IPS-20b (cell line): ENCODE data around the gene COL4A1.

Source experiments
- H3K27ac ChIP-seq: one replicate; pipeline ENCODE4 v1.5.1; 2013; ENCODE audit warnings: low read length
- H3K27me3 ChIP-seq: 2 replicates; pipeline ENCODE4 v1.6.1; 2013; ENCODE audit warnings: mild to moderate bottlenecking, low read length, inconsistent platforms; ENCODE audit not compliant: insufficient read depth
- H3K36me3 ChIP-seq: 2 replicates; pipeline ENCODE4 v1.6.1; 2013; ENCODE audit warnings: low read depth, mild to moderate bottlenecking, inconsistent platforms, low read length, moderate library complexity; ENCODE audit not compliant: insufficient read depth
- H3K4me1 ChIP-seq: 2 replicates; pipeline ENCODE4 v1.6.1; 2013; ENCODE audit warnings: mild to moderate bottlenecking, control low read depth, inconsistent platforms, low read length, moderate library complexity; ENCODE audit not compliant: insufficient read depth
- H3K4me3 ChIP-seq: 2 replicates; pipeline ENCODE4 v1.5.1; 2013; ENCODE audit warnings: mild to moderate bottlenecking, low read length, inconsistent platforms
- H3K9ac ChIP-seq: 2 replicates; pipeline ENCODE4 v1.6.1; 2013; ENCODE audit warnings: low read depth, mild to moderate bottlenecking, inconsistent platforms, low read length, moderate library complexity
- H3K9me3 ChIP-seq: 2 replicates; pipeline ENCODE4 v1.6.1; 2013; ENCODE audit warnings: mild to moderate bottlenecking, low read depth, low read length, inconsistent platforms; ENCODE audit not compliant: insufficient read depth

COL4A1 gene

DNA sequence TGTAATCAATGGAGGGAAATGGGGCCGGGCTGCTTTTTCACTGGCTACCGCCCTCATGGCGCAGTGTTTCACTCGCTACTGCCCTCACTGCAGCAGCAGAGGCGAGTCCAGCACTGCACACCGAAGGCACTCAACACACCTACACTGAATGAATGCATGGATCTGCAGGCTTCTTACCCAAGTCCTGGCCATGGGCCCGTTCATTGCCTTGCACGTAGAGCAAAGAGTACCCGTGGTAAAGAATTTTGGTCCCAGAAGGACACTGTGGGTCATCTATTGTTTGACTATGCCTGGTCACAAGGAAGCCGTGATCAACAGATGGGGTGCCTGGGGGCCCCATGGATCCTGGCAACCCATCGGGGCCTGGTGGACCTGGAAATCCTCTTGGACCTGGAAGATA, 144.9 kb downstream of the COL4A1 start:
- no peaks in the 10 kb centered on the region for H3K4me1 ChIP-seq
- H3K27me3 ChIP-seq = no peaks in the 10 kb centered on the region
- no peak overlapping the region for H3K9ac ChIP-seq
- H3K4me3 ChIP-seq = no peak overlapping the region
- H3K9me3 ChIP-seq = no peaks in the 10 kb centered on the region
- H3K36me3 ChIP-seq = peaks cover 78% of the 10 kb centered on the region
- H3K27ac ChIP-seq = no peak overlapping the region

- Histone ChIP-seq H3K27ac (no peak overlapping the region), H3K9me3 (no peaks in the 10 kb centered on the region), H3K4me1 (no peaks in the 10 kb centered on the region), H3K9ac (no peak overlapping the region), H3K4me3 (no peak overlapping the region), H3K36me3 (peaks cover 77% of the 10 kb centered on the region), H3K27me3 (no peaks in the 10 kb centered on the region)
Measured at GRCh38 chr13:110161112-110161882, 145.7 kb downstream of the COL4A1 start.

DNA sequence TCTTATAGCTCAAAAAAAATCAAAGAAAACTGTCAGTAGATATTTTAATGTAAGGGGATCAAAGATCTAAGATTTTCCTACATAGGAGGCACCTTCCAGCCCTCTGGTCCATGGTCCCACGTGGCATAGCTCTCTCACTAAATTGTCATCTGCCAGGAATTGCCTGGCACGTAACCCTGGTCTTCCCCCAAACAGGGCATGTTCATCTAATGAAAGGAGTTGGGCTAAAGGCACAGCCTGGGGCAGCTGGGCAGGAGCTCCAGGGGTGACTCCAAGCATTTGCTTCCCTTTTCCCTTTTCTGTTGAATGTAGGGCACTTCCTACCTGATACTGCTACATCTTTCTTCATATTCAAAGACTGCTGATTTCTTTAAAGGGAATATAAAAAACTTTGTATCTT, 148.7 kb downstream of the COL4A1 start:
- Histone ChIP-seq H3K4me1 (no peaks in the 10 kb centered on the region), H3K27ac (no peak overlapping the region), H3K9ac (no peak overlapping the region), H3K9me3 (no peaks in the 10 kb centered on the region), H3K27me3 (no peaks in the 10 kb centered on the region), H3K36me3 (peaks cover 65% of the 10 kb centered on the region), H3K4me3 (no peak overlapping the region)

GRCh38 chr13:110157718-110158117, 149.2 kb downstream of the COL4A1 start:
- Histone ChIP-seq H3K9me3 (no peaks in the 10 kb centered on the region), H3K4me3 (no peak overlapping the region), H3K27me3 (no peaks in the 10 kb centered on the region), H3K27ac (no peak overlapping the region), H3K9ac (no peak overlapping the region), H3K4me1 (no peaks in the 10 kb centered on the region), H3K36me3 (peaks cover 60% of the 10 kb centered on the region)

DNA sequence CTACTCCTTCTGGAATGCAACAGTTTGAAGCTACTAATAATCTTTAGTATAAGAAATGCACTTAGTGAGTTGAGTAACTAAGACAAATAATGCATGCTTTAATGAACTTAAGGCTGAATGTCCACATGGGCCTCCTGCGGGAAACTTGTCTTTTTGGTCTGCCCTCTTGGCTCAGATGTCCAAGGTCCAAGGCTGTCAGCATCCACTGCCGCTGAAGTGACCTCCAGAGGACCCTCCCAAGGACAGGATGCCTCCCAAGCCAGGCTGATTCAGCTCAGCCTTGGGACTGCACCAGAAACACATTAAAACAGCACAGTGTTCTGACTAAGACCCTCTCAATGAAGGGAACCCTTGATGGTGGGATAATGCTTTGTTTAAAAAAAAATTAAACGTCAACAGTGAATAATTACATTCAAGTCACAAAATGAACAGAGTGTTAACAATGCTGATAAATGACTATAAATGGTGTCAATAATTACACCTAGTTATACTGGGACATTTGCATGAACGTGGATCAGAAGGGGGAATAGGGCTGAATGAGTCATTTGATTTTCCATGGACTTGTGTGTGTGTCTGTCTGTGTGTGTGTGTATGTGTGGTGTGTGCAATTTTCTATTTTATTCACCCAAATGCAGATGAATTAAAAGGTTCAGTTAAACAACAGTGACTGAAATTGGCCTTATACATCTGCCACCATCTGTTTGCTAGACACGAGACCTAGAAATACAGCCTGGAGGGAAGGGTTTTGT, 150.5 kb downstream of the COL4A1 start:
- no peak overlapping the region for H3K9ac ChIP-seq
- H3K9me3 ChIP-seq = no peaks in the 10 kb centered on the region
- H3K27me3 ChIP-seq = no peaks in the 10 kb centered on the region
- H3K27ac ChIP-seq = no peak overlapping the region
- no peak overlapping the region for H3K4me3 ChIP-seq
- H3K4me1 ChIP-seq = no peaks in the 10 kb centered on the region
- peaks cover 55% of the 10 kb centered on the region for H3K36me3 ChIP-seq

- Histone ChIP-seq H3K9me3 (no peaks in the 10 kb centered on the region), H3K27ac (no peak overlapping the region), H3K4me3 (no peak overlapping the region), H3K36me3 (peaks cover 56% of the 10 kb centered on the region), H3K27me3 (no peaks in the 10 kb centered on the region), H3K9ac (no peak overlapping the region), H3K4me1 (no peaks in the 10 kb centered on the region)
Measured at GRCh38 chr13:110155072-110155471, 151.9 kb downstream of the COL4A1 start.

DNA sequence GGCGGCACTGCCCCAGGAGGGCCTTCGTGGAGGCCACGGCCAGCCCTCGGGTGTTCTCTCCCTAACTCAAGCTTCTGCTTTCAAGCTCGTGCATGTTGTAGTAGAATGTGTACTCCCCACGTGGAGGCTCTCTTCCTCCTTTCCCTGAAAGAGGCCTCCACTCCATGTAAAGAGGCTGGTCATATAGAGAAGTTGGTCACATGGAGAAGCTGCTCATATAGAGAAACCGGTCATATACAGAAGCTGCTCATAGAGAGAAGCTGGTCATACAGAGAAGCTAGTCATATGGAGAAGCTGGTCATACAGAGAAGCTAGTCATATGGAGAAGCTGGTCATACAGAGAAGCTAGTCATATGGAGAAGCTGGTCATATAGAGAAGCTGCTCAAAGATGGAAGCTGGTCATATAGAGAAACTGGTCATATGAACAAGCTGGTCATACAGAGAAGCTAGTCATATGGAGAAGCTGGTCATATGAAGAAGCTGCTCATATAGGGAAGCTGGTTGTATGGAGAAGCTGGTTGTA, 152.5 kb downstream of the COL4A1 start:
- H3K36me3 ChIP-seq = peaks cover 53% of the 10 kb centered on the region
- H3K9me3 ChIP-seq = no peaks in the 10 kb centered on the region
- H3K4me1 ChIP-seq = no peaks in the 10 kb centered on the region
- no peak overlapping the region for H3K27ac ChIP-seq
- H3K4me3 ChIP-seq = no peak overlapping the region
- no peaks in the 10 kb centered on the region for H3K27me3 ChIP-seq
- no peak overlapping the region for H3K9ac ChIP-seq

- Histone ChIP-seq H3K4me3 (no peak overlapping the region), H3K9ac (no peak overlapping the region), H3K36me3 (peaks cover 38% of the 10 kb centered on the region), H3K27me3 (no peaks in the 10 kb centered on the region), H3K27ac (no peak overlapping the region), H3K9me3 (no peaks in the 10 kb centered on the region), H3K4me1 (no peaks in the 10 kb centered on the region)
Measured at GRCh38 chr13:110152351-110152750, 154.6 kb downstream of the COL4A1 start.

- peaks cover 34% of the 10 kb centered on the region for H3K36me3 ChIP-seq
- H3K9me3 ChIP-seq = no peaks in the 10 kb centered on the region
- no peaks in the 10 kb centered on the region for H3K4me1 ChIP-seq
- H3K9ac ChIP-seq = no peak overlapping the region
- H3K27me3 ChIP-seq = no peaks in the 10 kb centered on the region
- H3K4me3 ChIP-seq = no peak overlapping the region
- no peak overlapping the region for H3K27ac ChIP-seq
Measured at GRCh38 chr13:110151462-110151861, 155.5 kb downstream of the COL4A1 start.

GRCh38 chr13:110150384-110151101, 156.4 kb downstream of the COL4A1 start:
- no peak overlapping the region for H3K27ac ChIP-seq

DNA sequence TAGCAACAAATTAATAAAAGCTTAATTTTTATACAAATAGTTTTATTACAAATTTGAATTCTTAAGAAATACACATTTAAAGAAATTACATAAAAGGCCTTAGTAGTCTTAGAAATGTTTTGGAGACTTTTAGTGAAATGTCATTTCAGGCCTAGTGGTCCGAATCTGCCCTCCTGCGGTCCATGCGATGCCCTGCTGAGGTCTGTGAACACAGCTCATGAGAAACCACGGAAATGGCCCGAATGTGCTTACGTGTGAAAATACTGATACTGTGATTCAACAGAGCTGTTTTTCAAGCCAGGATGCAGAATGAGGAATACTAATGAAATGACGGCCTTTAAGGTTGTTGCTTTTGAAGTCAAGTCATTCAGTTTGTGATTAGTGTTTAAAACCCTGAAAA, 157.9 kb downstream of the COL4A1 start:
- H3K9me3 ChIP-seq = no peaks in the 10 kb centered on the region
- no peak overlapping the region for H3K27ac ChIP-seq
- H3K4me3 ChIP-seq = no peak overlapping the region
- no peaks in the 10 kb centered on the region for H3K27me3 ChIP-seq
- H3K4me1 ChIP-seq = no peaks in the 10 kb centered on the region
- H3K9ac ChIP-seq = no peak overlapping the region
- H3K36me3 ChIP-seq = peaks cover 23% of the 10 kb centered on the region

More at GRCh38 chr13:110150384-110151101, 156.4 kb downstream of the COL4A1 start:
- Histone ChIP-seq H3K9me3 (no peaks in the 10 kb centered on the region), H3K9ac (no peak overlapping the region), H3K36me3 (peaks cover 32% of the 10 kb centered on the region), H3K4me1 (no peaks in the 10 kb centered on the region), H3K4me3 (no peak overlapping the region), H3K27me3 (no peaks in the 10 kb centered on the region)
